ENCODE measurements around the gene HOXD9.

DNA sequence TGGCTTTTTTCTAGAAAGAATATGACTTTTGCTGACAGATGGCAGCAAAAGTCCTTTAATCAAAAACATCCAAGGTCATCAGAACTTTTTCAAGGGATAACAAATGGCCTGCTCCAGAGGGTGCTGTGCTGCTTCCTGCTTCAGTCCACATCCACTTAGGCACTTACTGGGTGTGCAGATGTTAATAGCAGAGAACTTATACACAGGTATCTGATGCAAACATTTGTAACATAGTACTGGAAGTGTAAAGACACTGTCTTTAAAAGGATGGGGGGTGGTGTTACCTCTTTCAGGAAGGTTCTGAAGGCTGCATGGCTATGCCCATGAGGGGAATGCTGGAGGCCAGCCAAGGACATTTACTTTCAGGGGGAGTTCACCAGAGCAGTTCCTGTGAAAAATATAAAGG is 12.5 kb downstream of the HOXD9 start:
- TF ChIP-seq, protein P1, sequence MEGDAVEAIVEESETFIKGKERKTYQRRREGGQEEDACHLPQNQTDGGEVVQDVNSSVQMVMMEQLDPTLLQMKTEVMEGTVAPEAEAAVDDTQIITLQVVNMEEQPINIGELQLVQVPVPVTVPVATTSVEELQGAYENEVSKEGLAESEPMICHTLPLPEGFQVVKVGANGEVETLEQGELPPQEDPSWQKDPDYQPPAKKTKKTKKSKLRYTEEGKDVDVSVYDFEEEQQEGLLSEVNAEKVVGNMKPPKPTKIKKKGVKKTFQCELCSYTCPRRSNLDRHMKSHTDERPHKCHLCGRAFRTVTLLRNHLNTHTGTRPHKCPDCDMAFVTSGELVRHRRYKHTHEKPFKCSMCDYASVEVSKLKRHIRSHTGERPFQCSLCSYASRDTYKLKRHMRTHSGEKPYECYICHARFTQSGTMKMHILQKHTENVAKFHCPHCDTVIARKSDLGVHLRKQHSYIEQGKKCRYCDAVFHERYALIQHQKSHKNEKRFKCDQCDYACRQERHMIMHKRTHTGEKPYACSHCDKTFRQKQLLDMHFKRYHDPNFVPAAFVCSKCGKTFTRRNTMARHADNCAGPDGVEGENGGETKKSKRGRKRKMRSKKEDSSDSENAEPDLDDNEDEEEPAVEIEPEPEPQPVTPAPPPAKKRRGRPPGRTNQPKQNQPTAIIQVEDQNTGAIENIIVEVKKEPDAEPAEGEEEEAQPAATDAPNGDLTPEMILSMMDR (IDR thresholded peaks at IDR 0.05) = no peak
- TF ChIP-seq POLR2A (IDR thresholded peaks at IDR 0.05) (no peak), POLR2AphosphoS5 (IDR thresholded peaks at IDR 0.05) (no peak)

Measured in stomach (tissue), 4 donors.